Chondrocyte (in vitro differentiated cells): Measurements from ENCODE around the gene MUC5AC. TPM values are rescaled to one million over a fixed set of nuclear protein-coding genes. Genes with fewer than 3 reads are reported as not detected.

ENCODE experiments used
- DNase-seq: peaks from one replicate; pipeline ENCODE4 v3.0.0; 2021; ENCODE audit warnings: mixed read lengths, low spot score
- H3K27ac Mint-ChIP-seq: one replicate; pipeline ENCODE4 v1.8.0; 2021; ENCODE audit warnings: mild to moderate bottlenecking, moderate library complexity, mixed read lengths; ENCODE audit not compliant: unreplicated experiment
- H3K27me3 Mint-ChIP-seq: 2 replicates; pipeline ENCODE4 v1.8.0; 2021; ENCODE audit warnings: low read depth, mixed read lengths
- H3K36me3 Mint-ChIP-seq: 2 replicates; pipeline ENCODE4 v1.8.0; 2021; ENCODE audit warnings: low read depth, mixed read lengths
- H3K4me1 Mint-ChIP-seq: 2 replicates; pipeline ENCODE4 v1.8.0; 2021; ENCODE audit warnings: low read depth, mild to moderate bottlenecking, mixed read lengths
- H3K4me3 Mint-ChIP-seq: one replicate; pipeline ENCODE4 v1.8.0; 2021; ENCODE audit warnings: mild to moderate bottlenecking, moderate library complexity, mixed read lengths; ENCODE audit not compliant: unreplicated experiment
- H3K9me3 Mint-ChIP-seq: 2 replicates; pipeline ENCODE4 v1.8.0; 2021; ENCODE audit warnings: low read depth, mixed read lengths
- CTCF ChIP-seq: fragments of 200-600 bp; sonication (generic); IDR thresholded peaks from 2 replicates; pipeline ENCODE4 v1.5.0; 2021; ENCODE audit warnings: antibody characterized with exemption, mild to moderate bottlenecking, moderate library complexity
- total RNA-seq: library from RNA; stranded (reverse); gene quantifications from 3 replicates; pipeline ENCODE4 v1.2.1, GENCODE V29; 2021

MUC5AC gene
- total RNA-seq, 1 donor from 2014 or later, result not detected

DNA sequence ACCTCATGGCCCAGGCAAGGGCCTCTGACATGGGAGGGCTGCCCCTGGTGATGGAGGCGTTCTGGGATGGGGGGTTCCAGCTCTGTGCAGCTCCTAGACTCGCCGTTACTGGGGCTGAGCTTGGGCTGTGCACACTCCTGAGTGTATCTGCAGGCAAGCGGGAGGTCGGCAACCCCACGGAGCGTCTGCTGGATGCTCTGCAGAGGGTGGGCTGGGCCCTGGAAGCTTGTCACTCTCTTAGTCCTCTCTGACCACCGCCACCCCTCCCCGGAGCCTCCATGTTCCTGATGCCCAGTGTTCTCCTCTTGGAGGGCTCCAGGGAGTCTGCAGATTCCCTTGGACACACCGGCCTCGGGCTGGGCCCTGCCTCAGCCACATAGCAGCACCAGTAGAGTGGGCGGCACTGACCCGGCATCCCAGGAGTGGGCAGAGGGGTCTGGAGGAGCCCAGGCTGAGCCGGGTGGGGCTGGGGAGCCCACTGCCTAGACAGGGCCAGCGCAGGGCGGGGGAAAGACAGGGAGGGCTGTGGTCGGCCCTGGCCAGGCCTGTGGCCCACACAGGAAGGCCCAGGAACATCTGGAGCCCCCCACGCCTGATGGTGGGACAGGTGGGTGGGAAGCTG, 44.5 kb downstream of the MUC5AC start:
- H3K27me3 Mint-ChIP-seq, result peaks cover 2% of the 10 kb centered on the region
- peak; percentile 77 for DNase-seq
- H3K4me3 Mint-ChIP-seq, result no peak overlapping the region
- no peak overlapping the region for H3K27ac Mint-ChIP-seq
- no peaks in the 10 kb centered on the region for H3K9me3 Mint-ChIP-seq
- no peak for TF ChIP-seq CTCF
- no peaks in the 10 kb centered on the region for H3K4me1 Mint-ChIP-seq
- no peaks in the 10 kb centered on the region for H3K36me3 Mint-ChIP-seq

GRCh38 chr11:1202776-1203504, 45.2 kb downstream of the MUC5AC start:
- Mint-ChIP-seq H3K4me1 (no peaks in the 10 kb centered on the region), H3K9me3 (no peaks in the 10 kb centered on the region), H3K27me3 (peaks cover 2% of the 10 kb centered on the region), H3K27ac (no peak overlapping the region), H3K4me3 (no peak overlapping the region), H3K36me3 (no peaks in the 10 kb centered on the region)
- peak; percentile 84 for DNase-seq
- TF ChIP-seq CTCF, result peak; percentile 93

DNA sequence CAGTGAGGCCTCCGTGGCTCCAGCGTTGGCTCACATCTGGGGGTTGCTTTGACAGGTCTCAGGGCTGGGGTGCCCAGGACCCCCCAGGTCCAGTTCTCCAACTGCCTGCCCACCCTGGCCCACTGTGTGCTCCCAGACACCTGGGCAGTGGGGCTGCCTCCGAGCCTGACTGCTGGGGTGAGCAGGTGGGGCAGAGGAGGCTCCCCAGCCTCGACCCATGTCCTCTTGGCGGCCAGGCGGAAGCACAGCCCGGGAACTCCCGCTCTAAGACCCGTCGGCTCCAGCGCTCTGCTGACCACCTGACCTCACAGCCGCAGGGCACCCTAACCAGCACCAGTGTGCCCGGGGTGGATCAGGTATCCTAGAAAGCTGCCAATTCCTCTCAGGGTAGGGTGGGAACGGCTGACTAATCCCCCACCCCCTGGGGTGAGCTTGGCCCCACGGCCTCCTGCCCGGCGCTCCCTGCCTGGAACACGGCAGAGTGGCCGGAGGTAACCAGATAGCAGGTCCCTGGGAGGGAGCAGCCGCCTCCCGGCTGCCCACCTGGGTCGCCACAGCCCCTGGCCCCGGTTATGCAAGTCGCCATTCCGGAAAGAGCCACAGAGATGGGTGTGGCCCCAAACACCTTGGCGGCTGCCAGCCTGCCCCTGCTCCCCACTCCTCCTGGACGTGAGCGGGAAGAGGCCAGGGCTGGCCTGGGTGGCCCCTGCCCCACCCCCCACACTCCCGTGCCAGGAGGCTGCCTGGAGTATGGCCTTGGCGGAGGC, 45.9 kb downstream of the MUC5AC start:
- H3K9me3 Mint-ChIP-seq, result no peaks in the 10 kb centered on the region

DNA sequence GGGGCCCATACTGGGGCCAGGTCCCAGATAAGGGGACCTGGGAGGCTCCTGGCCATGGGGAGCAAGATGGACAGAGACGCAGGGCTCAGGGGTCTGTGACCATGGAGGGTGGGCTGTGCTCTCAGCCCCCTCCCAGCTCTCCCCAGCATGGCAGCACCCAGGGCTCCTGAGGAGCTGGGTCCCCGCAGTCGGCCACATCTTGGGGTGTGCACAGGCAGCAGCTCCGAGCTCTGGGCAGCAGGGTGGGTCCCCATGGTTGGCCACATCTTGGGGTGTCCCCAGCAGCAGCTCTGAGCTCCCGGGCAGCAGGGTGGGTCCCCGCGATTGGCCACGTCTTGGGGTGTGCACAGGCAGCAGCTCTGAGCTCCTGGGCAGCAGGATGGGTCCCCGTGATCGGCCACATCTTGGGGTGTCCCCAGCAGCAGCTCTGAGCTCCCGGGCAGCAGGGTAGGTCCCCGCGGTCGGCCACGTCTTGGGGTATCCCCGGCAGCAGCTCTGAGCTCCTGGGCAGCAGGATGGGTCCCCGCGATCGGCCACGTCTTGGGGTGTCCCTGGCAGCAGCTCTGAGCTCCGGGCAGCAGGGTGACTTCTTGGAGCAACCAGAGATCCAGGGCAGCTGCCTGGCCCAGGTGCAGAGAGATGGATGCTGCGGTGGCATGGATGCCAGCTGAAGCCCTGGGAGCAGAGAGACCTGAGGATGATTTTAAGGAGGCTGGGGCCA, 46.8 kb downstream of the MUC5AC start:
- Mint-ChIP-seq H3K4me1 (no peaks in the 10 kb centered on the region), H3K36me3 (no peaks in the 10 kb centered on the region), H3K27ac (no peak overlapping the region), H3K27me3 (peaks cover 7% of the 10 kb centered on the region), H3K4me3 (no peak overlapping the region), H3K9me3 (no peaks in the 10 kb centered on the region)
- TF ChIP-seq CTCF, result no peak
- peak; percentile 85 for DNase-seq

More for the DNA sequence above, 45.9 kb downstream of the MUC5AC start:
- Mint-ChIP-seq H3K27ac (no peak overlapping the region), H3K27me3 (peaks cover 2% of the 10 kb centered on the region), H3K4me1 (no peaks in the 10 kb centered on the region), H3K36me3 (no peaks in the 10 kb centered on the region), H3K4me3 (no peak overlapping the region)
- peak; percentile 90 for DNase-seq
- no peak for TF ChIP-seq CTCF
